ENCODE data around the gene BRD3OS. TPM values are rescaled to one million over a fixed set of nuclear protein-coding genes. Genes with fewer than 3 reads are reported as not detected.
A peak's percentile ranks its signal among the peaks of the same experiment; 100 is the strongest.

Gene BRD3OS
- total and polyA plus RNA-seq, 2 of the 13 experiments (the other 11 are each of a cell fraction or from before 2014, with no cell fraction given): 4.9 to 5.7 TPM

DNA sequence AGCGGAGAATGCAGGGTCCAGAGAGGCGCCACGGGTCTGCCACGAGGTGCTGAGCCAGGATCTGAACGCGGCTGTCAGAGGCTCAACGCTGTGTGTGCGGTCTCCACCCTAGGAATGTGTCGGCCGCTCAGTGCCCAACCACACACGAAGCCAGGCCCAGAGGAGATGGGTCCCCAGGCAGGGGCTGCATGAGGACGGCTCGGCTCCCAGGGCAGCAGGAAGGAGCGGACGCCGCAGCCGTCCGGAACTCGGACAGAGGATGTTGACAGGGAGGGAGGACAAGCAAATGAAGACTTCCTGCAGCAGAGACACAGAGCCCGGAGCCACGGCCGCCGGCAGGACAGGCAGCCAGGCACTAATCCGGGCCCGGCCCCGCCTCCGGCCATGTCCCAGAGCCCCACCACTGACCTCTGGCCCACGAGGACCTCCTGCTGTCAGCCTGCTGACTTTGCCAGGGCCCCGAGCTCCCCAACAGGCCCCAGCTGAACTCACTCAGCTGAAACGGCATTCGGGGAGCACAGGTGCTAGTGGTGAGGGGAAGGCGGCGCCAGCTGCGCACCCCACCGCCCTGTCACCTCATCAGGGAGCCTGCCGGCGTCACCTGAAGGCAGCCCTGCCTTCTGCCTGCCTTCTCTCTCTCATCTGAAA, 45.9 kb upstream of the BRD3OS start (continued):
- peak; percentile 54 for TF ChIP-seq SKI (IDR thresholded peaks at IDR 0.05; ENCODE audit: partially characterized antibody)
- TF ChIP-seq SALL2 (CRISPR knock-in tag; IDR thresholded peaks at IDR 0.05): no peak
- no peak; the same call in 1 of the 2 replicates for TF ChIP-seq FOXJ3 (CRISPR knock-in tag; IDR thresholded peaks at IDR 0.05; ENCODE audit: borderline replicate concordance)
- TF ChIP-seq SMC3 (IDR thresholded peaks at IDR 0.05; ENCODE audit: low read length): no peak
- TF ChIP-seq, protein P1, sequence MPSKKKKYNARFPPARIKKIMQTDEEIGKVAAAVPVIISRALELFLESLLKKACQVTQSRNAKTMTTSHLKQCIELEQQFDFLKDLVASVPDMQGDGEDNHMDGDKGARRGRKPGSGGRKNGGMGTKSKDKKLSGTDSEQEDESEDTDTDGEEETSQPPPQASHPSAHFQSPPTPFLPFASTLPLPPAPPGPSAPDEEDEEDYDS (CRISPR knock-in tag; IDR thresholded peaks at IDR 0.05): peak; percentile 52
- TF ChIP-seq ZBTB38 (CRISPR knock-in tag; IDR thresholded peaks at IDR 0.05): peak; percentile 90
- TF ChIP-seq, protein P2, sequence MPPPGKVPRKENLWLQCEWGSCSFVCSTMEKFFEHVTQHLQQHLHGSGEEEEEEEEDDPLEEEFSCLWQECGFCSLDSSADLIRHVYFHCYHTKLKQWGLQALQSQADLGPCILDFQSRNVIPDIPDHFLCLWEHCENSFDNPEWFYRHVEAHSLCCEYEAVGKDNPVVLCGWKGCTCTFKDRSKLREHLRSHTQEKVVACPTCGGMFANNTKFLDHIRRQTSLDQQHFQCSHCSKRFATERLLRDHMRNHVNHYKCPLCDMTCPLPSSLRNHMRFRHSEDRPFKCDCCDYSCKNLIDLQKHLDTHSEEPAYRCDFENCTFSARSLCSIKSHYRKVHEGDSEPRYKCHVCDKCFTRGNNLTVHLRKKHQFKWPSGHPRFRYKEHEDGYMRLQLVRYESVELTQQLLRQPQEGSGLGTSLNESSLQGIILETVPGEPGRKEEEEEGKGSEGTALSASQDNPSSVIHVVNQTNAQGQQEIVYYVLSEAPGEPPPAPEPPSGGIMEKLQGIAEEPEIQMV (CRISPR knock-in tag; IDR thresholded peaks at IDR 0.05; ENCODE audit: low read depth): peak; percentile 97
- peak; percentile 71; the same call in 1 of the 2 replicates for TF ChIP-seq MYC (CRISPR knock-in tag; IDR thresholded peaks at IDR 0.05; ENCODE audit: borderline replicate concordance)
- TF ChIP-seq LCORL (IDR thresholded peaks at IDR 0.05): no peak
- peak; percentile 96 for TF ChIP-seq LCORL (CRISPR knock-in tag; IDR thresholded peaks at IDR 0.05)
- TF ChIP-seq BRD4 (CRISPR knock-in tag; IDR thresholded peaks at IDR 0.05): no peak; the same call in 1 of the 2 replicates
- peak; percentile 76; the same call in 1 of the 2 replicates for TF ChIP-seq FOXK1 (CRISPR knock-in tag; IDR thresholded peaks at IDR 0.05; ENCODE audit: borderline replicate concordance, low read depth)
- TF ChIP-seq GTF3A (CRISPR knock-in tag; conservative IDR thresholded peaks at IDR 0.05): no peak
- TF ChIP-seq ZSCAN9 (CRISPR knock-in tag; IDR thresholded peaks at IDR 0.05; ENCODE audit: borderline replicate concordance): 0 out of 2 replicates have a peak, but pooled peaks have one; percentile 35
- 0 out of 2 replicates have a peak, but pooled peaks have one; percentile 52 for TF ChIP-seq ZFP1 (CRISPR knock-in tag; IDR thresholded peaks at IDR 0.05)
- TF ChIP-seq, protein P3, sequence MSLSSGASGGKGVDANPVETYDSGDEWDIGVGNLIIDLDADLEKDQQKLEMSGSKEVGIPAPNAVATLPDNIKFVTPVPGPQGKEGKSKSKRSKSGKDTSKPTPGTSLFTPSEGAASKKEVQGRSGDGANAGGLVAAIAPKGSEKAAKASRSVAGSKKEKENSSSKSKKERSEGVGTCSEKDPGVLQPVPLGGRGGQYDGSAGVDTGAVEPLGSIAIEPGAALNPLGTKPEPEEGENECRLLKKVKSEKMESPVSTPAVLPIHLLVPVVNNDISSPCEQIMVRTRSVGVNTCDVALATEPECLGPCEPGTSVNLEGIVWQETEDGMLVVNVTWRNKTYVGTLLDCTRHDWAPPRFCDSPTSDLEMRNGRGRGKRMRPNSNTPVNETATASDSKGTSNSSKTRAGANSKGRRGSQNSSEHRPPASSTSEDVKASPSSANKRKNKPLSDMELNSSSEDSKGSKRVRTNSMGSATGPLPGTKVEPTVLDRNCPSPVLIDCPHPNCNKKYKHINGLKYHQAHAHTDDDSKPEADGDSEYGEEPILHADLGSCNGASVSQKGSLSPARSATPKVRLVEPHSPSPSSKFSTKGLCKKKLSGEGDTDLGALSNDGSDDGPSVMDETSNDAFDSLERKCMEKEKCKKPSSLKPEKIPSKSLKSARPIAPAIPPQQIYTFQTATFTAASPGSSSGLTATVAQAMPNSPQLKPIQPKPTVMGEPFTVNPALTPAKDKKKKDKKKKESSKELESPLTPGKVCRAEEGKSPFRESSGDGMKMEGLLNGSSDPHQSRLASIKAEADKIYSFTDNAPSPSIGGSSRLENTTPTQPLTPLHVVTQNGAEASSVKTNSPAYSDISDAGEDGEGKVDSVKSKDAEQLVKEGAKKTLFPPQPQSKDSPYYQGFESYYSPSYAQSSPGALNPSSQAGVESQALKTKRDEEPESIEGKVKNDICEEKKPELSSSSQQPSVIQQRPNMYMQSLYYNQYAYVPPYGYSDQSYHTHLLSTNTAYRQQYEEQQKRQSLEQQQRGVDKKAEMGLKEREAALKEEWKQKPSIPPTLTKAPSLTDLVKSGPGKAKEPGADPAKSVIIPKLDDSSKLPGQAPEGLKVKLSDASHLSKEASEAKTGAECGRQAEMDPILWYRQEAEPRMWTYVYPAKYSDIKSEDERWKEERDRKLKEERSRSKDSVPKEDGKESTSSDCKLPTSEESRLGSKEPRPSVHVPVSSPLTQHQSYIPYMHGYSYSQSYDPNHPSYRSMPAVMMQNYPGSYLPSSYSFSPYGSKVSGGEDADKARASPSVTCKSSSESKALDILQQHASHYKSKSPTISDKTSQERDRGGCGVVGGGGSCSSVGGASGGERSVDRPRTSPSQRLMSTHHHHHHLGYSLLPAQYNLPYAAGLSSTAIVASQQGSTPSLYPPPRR (CRISPR knock-in tag; IDR thresholded peaks at IDR 0.05; ENCODE audit: borderline replicate concordance): peak; percentile 80; the same call in 1 of the 2 replicates
- no peak; the same call in 1 of the 2 replicates for TF ChIP-seq ZKSCAN5 (CRISPR knock-in tag; IDR thresholded peaks at IDR 0.05)
- TF ChIP-seq ZNF33A (CRISPR knock-in tag; IDR thresholded peaks at IDR 0.05; ENCODE audit: borderline replicate concordance): no peak
- peak; percentile 80 for TF ChIP-seq NR2F6 (IDR thresholded peaks at IDR 0.05)
- peak; percentile 93 for TF ChIP-seq NR2F6 (CRISPR knock-in tag; IDR thresholded peaks at IDR 0.05)
- TF ChIP-seq ZNF121 (CRISPR knock-in tag; IDR thresholded peaks at IDR 0.05): peak; percentile 80; the same call in 1 of the 2 replicates
- peak; percentile 61 for TF ChIP-seq ESRRA (CRISPR knock-in tag; IDR thresholded peaks at IDR 0.05; ENCODE audit: low read depth)
- TF ChIP-seq, protein P4, sequence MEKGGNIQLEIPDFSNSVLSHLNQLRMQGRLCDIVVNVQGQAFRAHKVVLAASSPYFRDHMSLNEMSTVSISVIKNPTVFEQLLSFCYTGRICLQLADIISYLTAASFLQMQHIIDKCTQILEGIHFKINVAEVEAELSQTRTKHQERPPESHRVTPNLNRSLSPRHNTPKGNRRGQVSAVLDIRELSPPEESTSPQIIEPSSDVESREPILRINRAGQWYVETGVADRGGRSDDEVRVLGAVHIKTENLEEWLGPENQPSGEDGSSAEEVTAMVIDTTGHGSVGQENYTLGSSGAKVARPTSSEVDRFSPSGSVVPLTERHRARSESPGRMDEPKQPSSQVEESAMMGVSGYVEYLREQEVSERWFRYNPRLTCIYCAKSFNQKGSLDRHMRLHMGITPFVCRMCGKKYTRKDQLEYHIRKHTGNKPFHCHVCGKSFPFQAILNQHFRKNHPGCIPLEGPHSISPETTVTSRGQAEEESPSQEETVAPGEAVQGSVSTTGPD (CRISPR knock-in tag; IDR thresholded peaks at IDR 0.05): no peak; the same call in 1 of the 2 replicates
- no peak for TF ChIP-seq MATR3 (CRISPR knock-in tag; IDR thresholded peaks at IDR 0.05)
- TF ChIP-seq THAP11 (CRISPR knock-in tag; IDR thresholded peaks at IDR 0.05): peak; percentile 57
